GM12878 (cell line): ENCODE data around the gene ATP7B. TPM values are rescaled to one million over a fixed set of nuclear protein-coding genes. Genes with fewer than 3 reads are reported as not detected.
A peak's percentile ranks its signal among the peaks of the same experiment; 100 is the strongest.

Experiments
- CBX5 ChIP-seq: sonication (generic); IDR thresholded peaks from 2 replicates; pipeline ENCODE4 v1.6.1; 2016; ENCODE audit warnings: low read depth, moderate library complexity, mild to moderate bottlenecking, inconsistent platforms
- CHD1 ChIP-seq: IDR thresholded peaks from 2 replicates; pipeline ENCODE4 v1.6.1; 2012; ENCODE audit warnings: low read depth, low read length, improper control_type of control experiment
- ELK1 ChIP-seq: IDR thresholded peaks from 2 replicates; pipeline ENCODE4 v1.6.1; 2012; ENCODE audit warnings: low read depth, low read length, improper control_type of control experiment
- IKZF2 ChIP-seq, 2 experiments: fragments of 450-650 bp; IDR thresholded peaks; 2 replicates each; pipeline ENCODE4 v1.6.1; 2017; ENCODE audit warnings: mild to moderate bottlenecking in 2 of 2, moderate library complexity in 2 of 2
- JUND ChIP-seq: IDR thresholded peaks from 2 replicates; pipeline ENCODE4 v1.6.1; 2012; ENCODE audit warnings: low read depth, mild to moderate bottlenecking, low read length, improper control_type of control experiment, moderate library complexity
- KAT2A ChIP-seq: conservative IDR thresholded peaks from 2 replicates; pipeline ENCODE4 v1.6.1; 2011; ENCODE audit warnings: low read depth, low read length; ENCODE audit not compliant: control insufficient read depth
- NFIC ChIP-seq: IDR thresholded peaks from 2 replicates; pipeline ENCODE4 v1.6.1; 2012; ENCODE audit warnings: low read depth, mild to moderate bottlenecking, inconsistent platforms, low read length, moderate library complexity
- NKRF ChIP-seq: fragments of 450-650 bp; conservative IDR thresholded peaks from 2 replicates; pipeline ENCODE4 v1.6.1; 2017; ENCODE audit warnings: mild to moderate bottlenecking, moderate library complexity
- RAD21 ChIP-seq: IDR thresholded peaks from 2 replicates; pipeline ENCODE4 v1.6.1; 2011; ENCODE audit warnings: mild to moderate bottlenecking, low read depth, low read length, moderate library complexity; ENCODE audit not compliant: insufficient read depth
- RAD51 ChIP-seq: fragments of 450-650 bp; IDR thresholded peaks from 2 replicates; pipeline ENCODE4 v1.6.1; 2016; ENCODE audit warnings: moderate library complexity, mild to moderate bottlenecking, inconsistent platforms
- SKIL ChIP-seq: fragments of 450-650 bp; IDR thresholded peaks from 2 replicates; pipeline ENCODE4 v1.6.1; 2017; ENCODE audit warnings: mild to moderate bottlenecking, low read depth, inconsistent platforms; ENCODE audit not compliant: poor library complexity, severe bottlenecking
- SMC3 ChIP-seq: IDR thresholded peaks from 2 replicates; pipeline ENCODE4 v1.6.1; 2011; ENCODE audit warnings: low read length, improper control_type of control experiment, borderline replicate concordance
- TAF1 ChIP-seq: IDR thresholded peaks from 2 replicates; pipeline ENCODE4 v1.6.1; 2011; ENCODE audit warnings: mild to moderate bottlenecking, low read depth, low read length, borderline replicate concordance
- ZNF24 ChIP-seq: fragments of 450-650 bp; IDR thresholded peaks from 2 replicates; pipeline ENCODE4 v1.6.1; 2017; ENCODE audit warnings: antibody characterized with exemption, mild to moderate bottlenecking
- ZNF384 ChIP-seq: IDR thresholded peaks from 2 replicates; pipeline ENCODE4 v1.6.1; 2012; ENCODE audit warnings: low read depth, mild to moderate bottlenecking, low read length, improper control_type of control experiment, borderline replicate concordance
- ZNF592 ChIP-seq: fragments of 450-650 bp; IDR thresholded peaks from 2 replicates; pipeline ENCODE4 v1.6.1; 2017; ENCODE audit warnings: mild to moderate bottlenecking, moderate library complexity
- ZSCAN29 ChIP-seq: fragments of 450-650 bp; IDR thresholded peaks from 2 replicates; pipeline ENCODE4 v1.6.1; 2017; ENCODE audit warnings: mild to moderate bottlenecking, moderate library complexity
- polyA plus RNA-seq, 11 experiments: library from polyadenylated mRNA; depleted of rRNA in 4 of 11; unstranded in 6 of 11; stranded (reverse) in 5 of 11; fragments of >200 nt; fragmentation: Nextera tagmentation in 4 of 11; fragmentation: Illumina TruSeq in 1 of 11; extraction: Ambion mirVana in 4 of 11; extraction: Trizol in 1 of 11; gene quantifications; 1 replicate in 1 of 11; 2 replicates in 10 of 11; pipeline versions ENCODE4 v1.2.1 to v1.2.3, GENCODE V29; 2011 to 2016; ENCODE audit warnings: inconsistent platforms in 2 of 11, missing spikeins in 2 of 11, low read depth in 1 of 11
- total RNA-seq, 4 experiments: library from RNA; depleted of rRNA in 3 of 4; stranded (reverse); fragments of >200 nt in 3 of 4; fragmentation: Illumina TruSeq in 1 of 4; extraction: Trizol in 1 of 4; gene quantifications; 2 replicates each; pipeline versions ENCODE4 v1.2.1 to v1.2.3, GENCODE V29; 2013 to 2021

The ATP7B gene
- total and polyA plus RNA-seq, 10 of the 15 experiments (the other 5 are each of a cell fraction or from before 2014, with no cell fraction given): under 0.01 to 1.1 (median 0.06) TPM; not detected in 2

- TF ChIP-seq ZNF592: no peak
- no peak for TF ChIP-seq JUND
- TF ChIP-seq CHD1: no peak
- no peak for TF ChIP-seq TAF1
- no peak for TF ChIP-seq NFIC
- TF ChIP-seq ZNF24: no peak
- no peak for TF ChIP-seq SKIL
- no peak for TF ChIP-seq KAT2A
- TF ChIP-seq IKZF2 (IDR thresholded peaks at IDR 0.05): no peak
- TF ChIP-seq SMC3: no peak
- TF ChIP-seq CBX5: no peak
- no peak for TF ChIP-seq ELK1
- peak; percentile 34; the same call in 1 of the 2 replicates for TF ChIP-seq NKRF
- no peak for TF ChIP-seq ZNF384
- no peak for TF ChIP-seq ZSCAN29
- TF ChIP-seq RAD21: no peak
- no peak for TF ChIP-seq RAD51
- TF ChIP-seq, all 136 proteins: peak for 4
Measured at GRCh38 chr13:52012512-52012836, 1.2 kb upstream of the ATP7B start (continued).
